ENCODE data around the gene DUSP1. TPM values are rescaled to one million over a fixed set of nuclear protein-coding genes. Genes with fewer than 3 reads are reported as not detected.

DUSP1 gene
- total and polyA plus RNA-seq, 2 of the 13 experiments (the other 11 are each of a cell fraction or from before 2014, with no cell fraction given), result 27.1 to 55.5 TPM

DNA sequence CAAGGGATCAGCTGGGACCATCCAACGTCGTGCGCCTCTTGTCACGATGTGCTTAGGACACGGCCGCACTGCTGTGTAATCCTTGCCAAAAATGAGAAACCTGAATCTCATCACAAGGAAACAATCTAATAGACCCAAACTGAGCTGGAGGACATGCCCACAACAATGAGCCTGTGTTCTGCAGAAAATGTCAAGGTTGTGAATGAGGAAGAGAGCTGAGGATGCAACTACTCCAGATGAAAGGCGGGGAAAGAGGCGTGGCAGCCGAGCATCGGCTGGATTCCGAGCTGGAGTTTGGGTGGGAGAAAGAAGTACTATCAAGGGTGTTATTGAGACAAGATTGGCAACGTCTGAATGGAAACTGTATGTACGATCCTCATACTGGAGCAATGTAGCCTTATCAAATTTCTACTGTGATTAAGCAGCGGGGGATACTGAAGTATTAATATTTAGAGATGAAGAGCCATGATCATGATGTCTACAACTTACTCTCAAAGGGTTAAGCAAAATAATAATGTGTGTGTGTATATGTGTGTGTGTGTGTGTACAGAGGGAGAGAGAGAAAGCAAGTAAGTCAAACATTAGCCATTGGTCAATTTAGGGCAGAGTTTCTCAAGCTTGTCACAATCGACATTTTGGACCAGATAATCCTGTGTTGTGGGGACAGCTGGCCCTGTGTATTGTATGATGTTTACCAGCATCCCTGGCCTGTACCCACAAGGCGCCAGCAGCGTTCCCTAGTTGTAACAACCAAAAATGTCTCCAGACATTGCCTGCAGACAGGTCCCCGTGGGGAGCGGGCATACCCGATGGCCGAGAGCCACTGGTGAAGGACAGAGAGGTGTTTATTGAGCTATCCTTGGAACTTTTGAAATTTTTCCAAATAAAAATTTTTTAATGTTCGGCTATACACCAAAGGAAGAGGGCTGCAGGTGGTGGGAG, 46.5 kb downstream of the DUSP1 start (continued):
- TF ChIP-seq, protein P1, sequence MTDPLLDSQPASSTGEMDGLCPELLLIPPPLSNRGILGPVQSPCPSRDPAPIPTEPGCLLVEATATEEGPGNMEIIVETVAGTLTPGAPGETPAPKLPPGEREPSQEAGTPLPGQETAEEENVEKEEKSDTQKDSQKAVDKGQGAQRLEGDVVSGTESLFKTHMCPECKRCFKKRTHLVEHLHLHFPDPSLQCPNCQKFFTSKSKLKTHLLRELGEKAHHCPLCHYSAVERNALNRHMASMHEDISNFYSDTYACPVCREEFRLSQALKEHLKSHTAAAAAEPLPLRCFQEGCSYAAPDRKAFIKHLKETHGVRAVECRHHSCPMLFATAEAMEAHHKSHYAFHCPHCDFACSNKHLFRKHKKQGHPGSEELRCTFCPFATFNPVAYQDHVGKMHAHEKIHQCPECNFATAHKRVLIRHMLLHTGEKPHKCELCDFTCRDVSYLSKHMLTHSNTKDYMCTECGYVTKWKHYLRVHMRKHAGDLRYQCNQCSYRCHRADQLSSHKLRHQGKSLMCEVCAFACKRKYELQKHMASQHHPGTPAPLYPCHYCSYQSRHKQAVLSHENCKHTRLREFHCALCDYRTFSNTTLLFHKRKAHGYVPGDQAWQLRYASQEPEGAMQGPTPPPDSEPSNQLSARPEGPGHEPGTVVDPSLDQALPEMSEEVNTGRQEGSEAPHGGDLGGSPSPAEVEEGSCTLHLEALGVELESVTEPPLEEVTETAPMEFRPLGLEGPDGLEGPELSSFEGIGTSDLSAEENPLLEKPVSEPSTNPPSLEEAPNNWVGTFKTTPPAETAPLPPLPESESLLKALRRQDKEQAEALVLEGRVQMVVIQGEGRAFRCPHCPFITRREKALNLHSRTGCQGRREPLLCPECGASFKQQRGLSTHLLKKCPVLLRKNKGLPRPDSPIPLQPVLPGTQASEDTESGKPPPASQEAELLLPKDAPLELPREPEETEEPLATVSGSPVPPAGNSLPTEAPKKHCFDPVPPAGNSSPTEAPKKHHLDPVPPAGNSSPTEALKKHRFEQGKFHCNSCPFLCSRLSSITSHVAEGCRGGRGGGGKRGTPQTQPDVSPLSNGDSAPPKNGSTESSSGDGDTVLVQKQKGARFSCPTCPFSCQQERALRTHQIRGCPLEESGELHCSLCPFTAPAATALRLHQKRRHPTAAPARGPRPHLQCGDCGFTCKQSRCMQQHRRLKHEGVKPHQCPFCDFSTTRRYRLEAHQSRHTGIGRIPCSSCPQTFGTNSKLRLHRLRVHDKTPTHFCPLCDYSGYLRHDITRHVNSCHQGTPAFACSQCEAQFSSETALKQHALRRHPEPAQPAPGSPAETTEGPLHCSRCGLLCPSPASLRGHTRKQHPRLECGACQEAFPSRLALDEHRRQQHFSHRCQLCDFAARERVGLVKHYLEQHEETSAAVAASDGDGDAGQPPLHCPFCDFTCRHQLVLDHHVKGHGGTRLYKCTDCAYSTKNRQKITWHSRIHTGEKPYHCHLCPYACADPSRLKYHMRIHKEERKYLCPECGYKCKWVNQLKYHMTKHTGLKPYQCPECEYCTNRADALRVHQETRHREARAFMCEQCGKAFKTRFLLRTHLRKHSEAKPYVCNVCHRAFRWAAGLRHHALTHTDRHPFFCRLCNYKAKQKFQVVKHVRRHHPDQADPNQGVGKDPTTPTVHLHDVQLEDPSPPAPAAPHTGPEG (CRISPR knock-in tag; IDR thresholded peaks at IDR 0.05), result no peak
- TF ChIP-seq NR2F6 (IDR thresholded peaks at IDR 0.05) (0 out of 2 replicates have a peak, but pooled peaks have one; percentile 44), NR2F6 (CRISPR knock-in tag; IDR thresholded peaks at IDR 0.05) (0 out of 2 replicates have a peak, but pooled peaks have one; percentile 21), HHEX (CRISPR knock-in tag; IDR thresholded peaks at IDR 0.05) (no peak), ELF4 (CRISPR knock-in tag; IDR thresholded peaks at IDR 0.05; ENCODE audit: borderline replicate concordance) (no peak), RBAK (CRISPR knock-in tag; IDR thresholded peaks at IDR 0.05) (no peak), ZNF17 (CRISPR knock-in tag; IDR thresholded peaks at IDR 0.05) (no peak), HNF4A (CRISPR knock-in tag; IDR thresholded peaks at IDR 0.05) (peak; percentile 23; the same call in 1 of the 2 replicates), KLF15 (CRISPR knock-in tag; IDR thresholded peaks at IDR 0.05; ENCODE audit: borderline replicate concordance) (no peak), ZNF317 (CRISPR knock-in tag; IDR thresholded peaks at IDR 0.05) (no peak; the same call in 1 of the 2 replicates), ZSCAN20 (CRISPR knock-in tag; IDR thresholded peaks at IDR 0.05; ENCODE audit: borderline replicate concordance) (no peak), SRSF1 (optimal IDR thresholded peaks at IDR 0.05; ENCODE audit: low read depth, low read length) (no peak), ZNF614 (CRISPR knock-in tag; IDR thresholded peaks at IDR 0.05; ENCODE audit: borderline replicate concordance) (no peak), EZH2 (conservative IDR thresholded peaks at IDR 0.05; ENCODE audit: low read depth, low read length) (no peak), NR3C1 (CRISPR knock-in tag; IDR thresholded peaks at IDR 0.05) (no peak)
- TF ChIP-seq, protein P2, sequence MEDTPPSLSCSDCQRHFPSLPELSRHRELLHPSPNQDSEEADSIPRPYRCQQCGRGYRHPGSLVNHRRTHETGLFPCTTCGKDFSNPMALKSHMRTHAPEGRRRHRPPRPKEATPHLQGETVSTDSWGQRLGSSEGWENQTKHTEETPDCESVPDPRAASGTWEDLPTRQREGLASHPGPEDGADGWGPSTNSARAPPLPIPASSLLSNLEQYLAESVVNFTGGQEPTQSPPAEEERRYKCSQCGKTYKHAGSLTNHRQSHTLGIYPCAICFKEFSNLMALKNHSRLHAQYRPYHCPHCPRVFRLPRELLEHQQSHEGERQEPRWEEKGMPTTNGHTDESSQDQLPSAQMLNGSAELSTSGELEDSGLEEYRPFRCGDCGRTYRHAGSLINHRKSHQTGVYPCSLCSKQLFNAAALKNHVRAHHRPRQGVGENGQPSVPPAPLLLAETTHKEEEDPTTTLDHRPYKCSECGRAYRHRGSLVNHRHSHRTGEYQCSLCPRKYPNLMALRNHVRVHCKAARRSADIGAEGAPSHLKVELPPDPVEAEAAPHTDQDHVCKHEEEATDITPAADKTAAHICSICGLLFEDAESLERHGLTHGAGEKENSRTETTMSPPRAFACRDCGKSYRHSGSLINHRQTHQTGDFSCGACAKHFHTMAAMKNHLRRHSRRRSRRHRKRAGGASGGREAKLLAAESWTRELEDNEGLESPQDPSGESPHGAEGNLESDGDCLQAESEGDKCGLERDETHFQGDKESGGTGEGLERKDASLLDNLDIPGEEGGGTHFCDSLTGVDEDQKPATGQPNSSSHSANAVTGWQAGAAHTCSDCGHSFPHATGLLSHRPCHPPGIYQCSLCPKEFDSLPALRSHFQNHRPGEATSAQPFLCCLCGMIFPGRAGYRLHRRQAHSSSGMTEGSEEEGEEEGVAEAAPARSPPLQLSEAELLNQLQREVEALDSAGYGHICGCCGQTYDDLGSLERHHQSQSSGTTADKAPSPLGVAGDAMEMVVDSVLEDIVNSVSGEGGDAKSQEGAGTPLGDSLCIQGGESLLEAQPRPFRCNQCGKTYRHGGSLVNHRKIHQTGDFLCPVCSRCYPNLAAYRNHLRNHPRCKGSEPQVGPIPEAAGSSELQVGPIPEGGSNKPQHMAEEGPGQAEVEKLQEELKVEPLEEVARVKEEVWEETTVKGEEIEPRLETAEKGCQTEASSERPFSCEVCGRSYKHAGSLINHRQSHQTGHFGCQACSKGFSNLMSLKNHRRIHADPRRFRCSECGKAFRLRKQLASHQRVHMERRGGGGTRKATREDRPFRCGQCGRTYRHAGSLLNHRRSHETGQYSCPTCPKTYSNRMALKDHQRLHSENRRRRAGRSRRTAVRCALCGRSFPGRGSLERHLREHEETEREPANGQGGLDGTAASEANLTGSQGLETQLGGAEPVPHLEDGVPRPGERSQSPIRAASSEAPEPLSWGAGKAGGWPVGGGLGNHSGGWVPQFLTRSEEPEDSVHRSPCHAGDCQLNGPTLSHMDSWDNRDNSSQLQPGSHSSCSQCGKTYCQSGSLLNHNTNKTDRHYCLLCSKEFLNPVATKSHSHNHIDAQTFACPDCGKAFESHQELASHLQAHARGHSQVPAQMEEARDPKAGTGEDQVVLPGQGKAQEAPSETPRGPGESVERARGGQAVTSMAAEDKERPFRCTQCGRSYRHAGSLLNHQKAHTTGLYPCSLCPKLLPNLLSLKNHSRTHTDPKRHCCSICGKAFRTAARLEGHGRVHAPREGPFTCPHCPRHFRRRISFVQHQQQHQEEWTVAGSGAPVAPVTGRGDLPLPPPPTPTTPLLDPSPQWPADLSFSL (CRISPR knock-in tag; IDR thresholded peaks at IDR 0.05), result peak; percentile 50
